Activated naive CD4-positive, alpha-beta T cell treated with Interleukin-2 at 50 U/mL for 16 hours (primary cell): ENCODE data around the gene USP12.

Experiments
- DNase-seq: peaks from one replicate; pipeline ENCODE4 v3.0.0-alpha.2; 2020

USP12 gene

GRCh38 chr13:27065582-27065981 lies 106.0 kb downstream of the USP12 start:
- no peak for DNase-seq

GRCh38 chr13:27064252-27064995 lies 107.2 kb downstream of the USP12 start:
- DNase-seq, result no peak

- DNase-seq, result no peak
Measured at GRCh38 chr13:27057817-27058216, 113.8 kb downstream of the USP12 start.

- no peak for DNase-seq
Measured at GRCh38 chr13:27055526-27055925, 116.1 kb downstream of the USP12 start.

GRCh38 chr13:27054760-27055159 lies 116.9 kb downstream of the USP12 start:
- no peak for DNase-seq

- DNase-seq, result no peak
Measured at GRCh38 chr13:27053902-27054595, 117.6 kb downstream of the USP12 start.

GRCh38 chr13:27053210-27053884 lies 118.3 kb downstream of the USP12 start:
- DNase-seq, result no peak

GRCh38 chr13:27052551-27053208 lies 118.9 kb downstream of the USP12 start:
- DNase-seq, result no peak

GRCh38 chr13:27047081-27047480 lies 124.5 kb downstream of the USP12 start:
- no peak for DNase-seq

- no peak for DNase-seq
Measured at GRCh38 chr13:27044837-27045570, 126.6 kb downstream of the USP12 start.

GRCh38 chr13:27043013-27043412 lies 128.6 kb downstream of the USP12 start:
- DNase-seq, result no peak

- no peak for DNase-seq
Measured at GRCh38 chr13:27041341-27041740, 130.3 kb downstream of the USP12 start.

GRCh38 chr13:27040826-27041108 lies 130.8 kb downstream of the USP12 start:
- no peak for DNase-seq

GRCh38 chr13:27039171-27039701 lies 132.4 kb downstream of the USP12 start:
- DNase-seq, result no peak

- no peak for DNase-seq
Measured at GRCh38 chr13:27038323-27038722, 133.3 kb downstream of the USP12 start.

GRCh38 chr13:27037571-27037970 lies 134.0 kb downstream of the USP12 start:
- no peak for DNase-seq

- DNase-seq, result no peak
Measured at GRCh38 chr13:27037171-27037570, 134.4 kb downstream of the USP12 start.

- DNase-seq, result no peak
Measured at GRCh38 chr13:27036236-27036981, 135.2 kb downstream of the USP12 start.

GRCh38 chr13:27035892-27036235 lies 135.7 kb downstream of the USP12 start:
- no peak for DNase-seq

- no peak for DNase-seq
Measured at GRCh38 chr13:27034678-27035111, 136.9 kb downstream of the USP12 start.

GRCh38 chr13:27028683-27029480 lies 142.7 kb downstream of the USP12 start:
- no peak for DNase-seq
